GM23248 (cell line): ENCODE results near the gene FAM110A.

Experiments
- EZH2 ChIP-seq: fragments of 200-600 bp; sonication (generic); IDR thresholded peaks from 2 replicates; pipeline ENCODE4 v1.6.1; 2018; ENCODE audit warnings: antibody characterized with exemption, mild to moderate bottlenecking; ENCODE audit not compliant: insufficient read depth, poor library complexity, severe bottlenecking
- EZH2phosphoT487 ChIP-seq: fragments of 200-600 bp; sonication (generic); IDR thresholded peaks from 2 replicates; pipeline ENCODE4 v1.6.1; 2018; ENCODE audit warnings: antibody characterized with exemption, moderate library complexity, mild to moderate bottlenecking, low read depth; ENCODE audit not compliant: insufficient read depth

DNA sequence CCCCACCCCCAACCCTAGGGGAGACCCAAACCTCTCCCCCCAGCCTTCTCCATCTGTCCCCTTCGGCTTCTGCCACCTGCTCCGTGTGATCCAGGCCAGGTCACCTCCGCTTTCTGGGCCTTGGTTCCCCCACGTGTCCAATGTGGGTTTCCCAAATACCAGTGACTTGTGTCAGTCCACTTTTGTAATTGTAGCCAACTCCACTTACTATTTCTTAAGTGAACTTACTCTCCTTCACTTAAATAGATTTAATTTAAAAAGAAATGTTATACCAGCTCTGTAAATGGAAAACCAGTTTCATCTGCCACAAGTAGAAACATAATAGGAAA, 10.0 kb upstream of the FAM110A start:
- TF ChIP-seq EZH2 (no peak), EZH2phosphoT487 (no peak)
